GM23248 (cell line): Measurements from ENCODE around the gene GABRA4.

Experiments
- EZH2 ChIP-seq: fragments of 200-600 bp; sonication (generic); IDR thresholded peaks from 2 replicates; pipeline ENCODE4 v1.6.1; 2018; ENCODE audit warnings: antibody characterized with exemption, mild to moderate bottlenecking; ENCODE audit not compliant: insufficient read depth, poor library complexity, severe bottlenecking
- EZH2phosphoT487 ChIP-seq: fragments of 200-600 bp; sonication (generic); IDR thresholded peaks from 2 replicates; pipeline ENCODE4 v1.6.1; 2018; ENCODE audit warnings: antibody characterized with exemption, moderate library complexity, mild to moderate bottlenecking, low read depth; ENCODE audit not compliant: insufficient read depth

DNA sequence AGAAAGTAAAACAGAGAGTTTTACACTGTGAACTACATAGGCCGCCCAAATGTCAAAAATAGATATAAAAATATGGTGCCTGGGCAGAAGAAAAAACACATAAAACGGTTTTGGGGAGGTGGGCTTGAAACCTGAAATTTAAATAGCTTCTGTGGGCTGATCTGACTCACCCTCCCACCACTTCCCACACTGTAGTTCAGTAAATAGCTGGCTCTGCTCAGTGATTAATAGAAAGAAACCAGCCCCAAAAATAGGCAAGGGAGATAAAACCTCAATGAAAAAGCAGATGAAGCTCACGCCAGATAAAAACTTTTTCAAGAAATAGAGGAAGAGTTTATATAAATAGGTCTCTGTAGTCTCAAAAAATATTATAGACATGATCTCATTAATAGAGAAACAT lies 71.2 kb downstream of the GABRA4 start:
- no peak for TF ChIP-seq EZH2
- TF ChIP-seq EZH2phosphoT487, result no peak
